NT2/D1 (cell line): ENCODE measurements around the gene OIT3.

Experiments used
- DNase-seq: peaks from one replicate; pipeline ENCODE4 v3.0.0-alpha.2; 2011; ENCODE audit warnings: low read depth, low spot score
- H3K27me3 ChIP-seq: 2 replicates; pipeline ENCODE4 v1.6.0; 2011; ENCODE audit warnings: mild to moderate bottlenecking; ENCODE audit not compliant: insufficient read length, insufficient read depth
- H3K36me3 ChIP-seq: 2 replicates; pipeline ENCODE4 v1.6.1; 2011; ENCODE audit warnings: mild to moderate bottlenecking, low read length, mixed read lengths; ENCODE audit not compliant: insufficient read depth, insufficient read length
- H3K4me1 ChIP-seq: 2 replicates; pipeline ENCODE4 v1.5.1; 2011; ENCODE audit not compliant: insufficient read depth, insufficient read length
- H3K4me3 ChIP-seq: 2 replicates; pipeline ENCODE4 v1.5.1; 2011; ENCODE audit warnings: low read depth; ENCODE audit not compliant: insufficient read length
- H3K9ac ChIP-seq: 2 replicates; pipeline ENCODE4 v1.6.0; 2011; ENCODE audit warnings: low read depth; ENCODE audit not compliant: insufficient read length
- H3K9me3 ChIP-seq: 2 replicates; pipeline ENCODE4 v1.5.1; 2011; ENCODE audit warnings: mild to moderate bottlenecking, low read length; ENCODE audit not compliant: insufficient read depth
- SUZ12 ChIP-seq: IDR thresholded peaks from 2 replicates; pipeline ENCODE4 v1.6.1; 2011; ENCODE audit not compliant: insufficient read length, insufficient read depth; ENCODE audit errors: extremely low read depth
- YY1 ChIP-seq: IDR thresholded peaks from 2 replicates; pipeline ENCODE4 v1.6.1; 2011; ENCODE audit not compliant: insufficient read length, insufficient read depth
- ZNF274 ChIP-seq: IDR thresholded peaks from 2 replicates; pipeline ENCODE4 v1.6.1; 2011; ENCODE audit warnings: mild to moderate bottlenecking, low read depth, low read length

OIT3 gene

GRCh38 chr10:72858067-72858466 is 35.5 kb upstream of the OIT3 start:
- no peaks in the 10 kb centered on the region for H3K9me3 ChIP-seq
- no peak for DNase-seq
- TF ChIP-seq ZNF274 (no peak), SUZ12 (no peak), YY1 (no peak)
- no peak overlapping the region for H3K9ac ChIP-seq
- H3K4me3 ChIP-seq = no peak overlapping the region
- no peaks in the 10 kb centered on the region for H3K27me3 ChIP-seq
- H3K36me3 ChIP-seq = peaks cover 4% of the 10 kb centered on the region
- H3K4me1 ChIP-seq = no peaks in the 10 kb centered on the region

DNA sequence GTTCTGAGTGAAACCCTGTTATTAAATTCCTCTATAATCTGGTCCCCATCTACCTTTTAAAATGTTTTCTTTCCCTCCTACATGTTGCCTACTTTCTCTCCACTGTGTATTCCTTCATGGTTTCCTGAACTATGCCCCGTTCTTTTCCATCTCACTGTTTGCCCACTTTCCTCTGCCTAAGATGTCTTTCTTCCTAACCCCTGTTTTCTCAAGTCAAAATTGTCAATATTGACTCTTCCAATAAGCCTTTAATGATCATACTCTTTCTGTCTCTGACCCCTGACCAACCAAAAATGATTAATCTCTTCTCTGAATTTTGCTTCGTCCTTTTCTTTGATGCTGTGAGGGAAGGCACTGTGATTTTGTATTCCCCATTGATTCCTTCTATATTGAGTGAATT is 30.6 kb upstream of the OIT3 start:
- no peak for TF ChIP-seq ZNF274
- TF ChIP-seq YY1 = no peak
- no peak for TF ChIP-seq SUZ12
- Histone ChIP-seq H3K4me1 (no peaks in the 10 kb centered on the region), H3K27me3 (no peaks in the 10 kb centered on the region), H3K9me3 (no peaks in the 10 kb centered on the region), H3K36me3 (peaks cover 4% of the 10 kb centered on the region), H3K9ac (no peak overlapping the region), H3K4me3 (no peak overlapping the region)
- DNase-seq = no peak

- H3K27me3 ChIP-seq = no peaks in the 10 kb centered on the region
- no peak overlapping the region for H3K4me3 ChIP-seq
- DNase-seq = no peak
- H3K9me3 ChIP-seq = no peaks in the 10 kb centered on the region
- no peaks in the 10 kb centered on the region for H3K4me1 ChIP-seq
- H3K36me3 ChIP-seq = peaks cover 5% of the 10 kb centered on the region
- no peak for TF ChIP-seq ZNF274
- no peak for TF ChIP-seq SUZ12
- no peak for TF ChIP-seq YY1
- no peak overlapping the region for H3K9ac ChIP-seq
Observed at GRCh38 chr10:72875250-72876055, 18.1 kb upstream of the OIT3 start.

GRCh38 chr10:72879245-72879644 is 14.3 kb upstream of the OIT3 start:
- H3K36me3 ChIP-seq = no peaks in the 10 kb centered on the region
- no peak overlapping the region for H3K4me3 ChIP-seq
- no peaks in the 10 kb centered on the region for H3K4me1 ChIP-seq
- TF ChIP-seq SUZ12 (no peak), ZNF274 (no peak), YY1 (no peak)
- no peaks in the 10 kb centered on the region for H3K27me3 ChIP-seq
- H3K9me3 ChIP-seq = no peaks in the 10 kb centered on the region
- no peak overlapping the region for H3K9ac ChIP-seq
- no peak for DNase-seq

DNA sequence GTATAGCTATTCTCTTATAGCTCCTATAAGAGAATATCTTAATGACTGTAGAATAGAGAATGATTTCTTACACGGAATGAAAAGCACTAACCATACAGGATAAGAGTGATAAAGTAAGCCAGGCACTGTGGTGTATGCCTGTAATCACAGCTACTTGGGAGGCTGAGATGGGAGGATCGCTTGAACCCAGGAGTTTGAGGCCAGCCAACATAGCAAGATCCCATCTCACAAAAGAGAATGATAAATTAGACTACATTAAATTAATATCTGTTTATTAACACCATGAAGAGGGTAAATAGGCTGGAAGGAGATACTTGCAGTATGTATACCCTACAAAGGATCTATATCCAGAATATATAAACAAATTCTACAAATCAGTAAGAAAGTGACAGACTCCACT is 12.2 kb upstream of the OIT3 start:
- Histone ChIP-seq H3K27me3 (no peaks in the 10 kb centered on the region), H3K9ac (no peak overlapping the region), H3K9me3 (no peaks in the 10 kb centered on the region), H3K4me3 (no peak overlapping the region), H3K36me3 (peaks cover 3% of the 10 kb centered on the region), H3K4me1 (no peaks in the 10 kb centered on the region)
- no peak for DNase-seq
- no peak for TF ChIP-seq YY1
- TF ChIP-seq ZNF274 = no peak
- no peak for TF ChIP-seq SUZ12

DNA sequence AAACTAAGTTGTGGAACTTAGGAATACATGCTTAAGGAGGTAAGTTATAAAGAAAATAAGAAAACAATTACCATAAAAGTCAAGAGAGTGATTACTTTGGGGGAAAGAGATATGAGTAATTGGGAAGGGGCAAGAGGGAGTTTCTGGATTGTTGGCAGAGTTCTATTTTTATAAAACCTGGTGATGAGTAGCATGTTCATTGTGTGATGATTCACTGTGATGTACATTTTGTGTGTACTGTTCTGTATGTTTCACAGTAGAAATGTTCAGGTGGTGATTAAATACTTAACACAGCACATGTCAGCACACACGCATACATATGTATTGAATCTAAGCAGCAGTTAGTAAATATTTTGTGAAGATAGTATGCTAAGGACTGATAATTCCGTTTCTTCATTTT is 9.7 kb upstream of the OIT3 start:
- Histone ChIP-seq H3K9me3 (no peaks in the 10 kb centered on the region), H3K27me3 (no peaks in the 10 kb centered on the region), H3K36me3 (peaks cover 18% of the 10 kb centered on the region), H3K4me3 (no peak overlapping the region), H3K9ac (no peak overlapping the region), H3K4me1 (no peaks in the 10 kb centered on the region)
- TF ChIP-seq YY1 (no peak), ZNF274 (no peak), SUZ12 (no peak)
- no peak for DNase-seq

GRCh38 chr10:72885953-72886352 is 7.6 kb upstream of the OIT3 start:
- no peaks in the 10 kb centered on the region for H3K9me3 ChIP-seq
- H3K36me3 ChIP-seq = peaks cover 18% of the 10 kb centered on the region
- H3K4me3 ChIP-seq = no peak overlapping the region
- DNase-seq = no peak
- no peak for TF ChIP-seq ZNF274
- no peak for TF ChIP-seq YY1
- no peak for TF ChIP-seq SUZ12
- H3K4me1 ChIP-seq = no peaks in the 10 kb centered on the region
- no peak overlapping the region for H3K9ac ChIP-seq
- no peaks in the 10 kb centered on the region for H3K27me3 ChIP-seq

DNA sequence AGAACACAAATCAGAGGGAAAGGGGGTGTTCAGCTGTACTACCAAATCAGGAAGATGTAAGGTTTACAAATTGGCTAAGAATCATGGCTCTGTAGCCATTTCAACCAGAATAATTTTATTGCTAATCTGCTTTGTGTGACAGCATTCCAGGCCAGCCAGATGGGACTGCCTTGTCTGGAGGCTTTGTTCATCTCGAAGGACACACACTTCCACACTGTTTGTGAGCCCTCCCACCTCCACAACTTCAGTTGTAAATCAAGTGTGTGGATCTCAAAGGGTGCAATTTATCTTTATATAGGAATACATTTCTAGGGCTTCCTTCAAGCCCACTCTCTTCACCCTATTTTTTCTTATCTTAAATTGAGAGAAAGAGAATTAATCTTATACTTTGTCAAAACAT is 6.9 kb upstream of the OIT3 start:
- TF ChIP-seq SUZ12 (no peak), YY1 (no peak), ZNF274 (no peak)
- Histone ChIP-seq H3K36me3 (peaks cover 18% of the 10 kb centered on the region), H3K9me3 (no peaks in the 10 kb centered on the region), H3K9ac (no peak overlapping the region), H3K4me1 (no peaks in the 10 kb centered on the region), H3K4me3 (no peak overlapping the region), H3K27me3 (no peaks in the 10 kb centered on the region)
- DNase-seq = no peak
